Measurements from ENCODE around the gene MXRA8.

- TF ChIP-seq CTCF (IDR thresholded peaks at IDR 0.05) (no peak), EP300 (IDR thresholded peaks at IDR 0.05) (no peak), POLR2AphosphoS5 (IDR thresholded peaks at IDR 0.05) (no peak)
Measured at GRCh38 chr1:1336931-1337792, 21.2 kb downstream of the MXRA8 start.
